ENCODE results near the gene NCAPH2.

- TF ChIP-seq EP300 (IDR thresholded peaks at IDR 0.05) (no peak), CTCF (IDR thresholded peaks at IDR 0.05) (no peak)
Measured at GRCh38 chr22:50563413-50564160, 55.6 kb downstream of the NCAPH2 start.

Measured in gastroesophageal sphincter (tissue), 3 donors.